Measurements from ENCODE around the gene TMEM131L.

Gene TMEM131L

GRCh38 chr4:153509724-153510123 lies 43.6 kb downstream of the TMEM131L start:
- no peak for DNase-seq

GRCh38 chr4:153510252-153511001 lies 44.3 kb downstream of the TMEM131L start:
- no peak for DNase-seq

GRCh38 chr4:153511104-153511503 lies 44.9 kb downstream of the TMEM131L start:
- DNase-seq = no peak

GRCh38 chr4:153512162-153512852 lies 46.1 kb downstream of the TMEM131L start:
- DNase-seq = no peak

- no peak for DNase-seq
These were observed 46.9 kb downstream of the TMEM131L start for GRCh38 chr4:153512952-153513500.

GRCh38 chr4:153513596-153513995 lies 47.4 kb downstream of the TMEM131L start:
- DNase-seq = no peak

GRCh38 chr4:153514001-153514526 lies 47.9 kb downstream of the TMEM131L start:
- no peak for DNase-seq

- no peak for DNase-seq
These were observed 48.7 kb downstream of the TMEM131L start for GRCh38 chr4:153514688-153515426.

GRCh38 chr4:153517159-153517558 lies 51.0 kb downstream of the TMEM131L start:
- no peak for DNase-seq

- DNase-seq = no peak
These were observed 51.8 kb downstream of the TMEM131L start for GRCh38 chr4:153518001-153518400.

- no peak for DNase-seq
These were observed 52.7 kb downstream of the TMEM131L start for GRCh38 chr4:153518637-153519389.

- no peak for DNase-seq
These were observed 53.5 kb downstream of the TMEM131L start for GRCh38 chr4:153519687-153520086.

GRCh38 chr4:153520227-153520626 lies 54.1 kb downstream of the TMEM131L start:
- no peak for DNase-seq

- no peak for DNase-seq
These were observed 54.7 kb downstream of the TMEM131L start for GRCh38 chr4:153520801-153521329.

GRCh38 chr4:153521478-153521877 lies 55.3 kb downstream of the TMEM131L start:
- DNase-seq = no peak

GRCh38 chr4:153521999-153522801 lies 56.0 kb downstream of the TMEM131L start:
- peak; percentile 46 for DNase-seq

- peak; percentile 27 for DNase-seq
These were observed 56.6 kb downstream of the TMEM131L start for GRCh38 chr4:153522802-153523094.

GRCh38 chr4:153523164-153523796 lies 57.1 kb downstream of the TMEM131L start:
- DNase-seq = no peak

- no peak for DNase-seq
These were observed 57.8 kb downstream of the TMEM131L start for GRCh38 chr4:153523941-153524386.

GRCh38 chr4:153524682-153525081 lies 58.5 kb downstream of the TMEM131L start:
- no peak for DNase-seq

GRCh38 chr4:153527690-153528089 lies 61.5 kb downstream of the TMEM131L start:
- DNase-seq = no peak
